BLaER1 treated with 17β-estradiol and CSF1 and Interleukin-3, amounts not matched to agents 10 nM and 100 nM (cell line): ENCODE measurements around the gene FSTL4.

ENCODE experiments used
- H3K27ac ChIP-seq, 11 experiments: shearing (Covaris generic); formaldehyde crosslinking; 2 replicates each; pipeline ENCODE4 v1.8.1; 2022
- H3K27me3 ChIP-seq, 11 experiments: shearing (Covaris generic); formaldehyde crosslinking; 2 replicates each; pipeline ENCODE4 v1.8.1; 2022
- H3K36me3 ChIP-seq, 11 experiments: shearing (Covaris generic); formaldehyde crosslinking; 2 replicates each; pipeline ENCODE4 v1.8.1; 2022
- H3K4me1 ChIP-seq, 10 experiments: shearing (Covaris generic); formaldehyde crosslinking; 2 replicates each; pipeline ENCODE4 v1.8.1; 2022
- H3K4me2 ChIP-seq, 11 experiments: shearing (Covaris generic); formaldehyde crosslinking; 2 replicates each; pipeline ENCODE4 v1.8.1; 2022
- H3K4me3 ChIP-seq, 10 experiments: shearing (Covaris generic); formaldehyde crosslinking; 2 replicates each; pipeline ENCODE4 v1.8.1; 2022
- H3K9ac ChIP-seq, 11 experiments: shearing (Covaris generic); formaldehyde crosslinking; 2 replicates each; pipeline ENCODE4 v1.8.1; 2022
- H3K9me3 ChIP-seq, 11 experiments: shearing (Covaris generic); formaldehyde crosslinking; replicated peaks in 1 of 11; 2 replicates each; pipeline ENCODE4 v1.8.1; 2022
- H4K20me1 ChIP-seq, 11 experiments: shearing (Covaris generic); formaldehyde crosslinking; 2 replicates each; pipeline ENCODE4 v1.8.1; 2022
- Cebpa-rat ChIP-seq, 11 experiments: shearing (Covaris generic); IDR thresholded peaks; 2 replicates each; pipeline ENCODE4 v1.8.1; 2022

The FSTL4 gene

GRCh38 chr5:133428072-133428660 is 184.2 kb downstream of the FSTL4 start:
- no peak overlapping the region for H3K27ac ChIP-seq
- no peak overlapping the region for H3K4me2 ChIP-seq
- H3K27me3 ChIP-seq = no peaks in the 10 kb centered on the region

DNA sequence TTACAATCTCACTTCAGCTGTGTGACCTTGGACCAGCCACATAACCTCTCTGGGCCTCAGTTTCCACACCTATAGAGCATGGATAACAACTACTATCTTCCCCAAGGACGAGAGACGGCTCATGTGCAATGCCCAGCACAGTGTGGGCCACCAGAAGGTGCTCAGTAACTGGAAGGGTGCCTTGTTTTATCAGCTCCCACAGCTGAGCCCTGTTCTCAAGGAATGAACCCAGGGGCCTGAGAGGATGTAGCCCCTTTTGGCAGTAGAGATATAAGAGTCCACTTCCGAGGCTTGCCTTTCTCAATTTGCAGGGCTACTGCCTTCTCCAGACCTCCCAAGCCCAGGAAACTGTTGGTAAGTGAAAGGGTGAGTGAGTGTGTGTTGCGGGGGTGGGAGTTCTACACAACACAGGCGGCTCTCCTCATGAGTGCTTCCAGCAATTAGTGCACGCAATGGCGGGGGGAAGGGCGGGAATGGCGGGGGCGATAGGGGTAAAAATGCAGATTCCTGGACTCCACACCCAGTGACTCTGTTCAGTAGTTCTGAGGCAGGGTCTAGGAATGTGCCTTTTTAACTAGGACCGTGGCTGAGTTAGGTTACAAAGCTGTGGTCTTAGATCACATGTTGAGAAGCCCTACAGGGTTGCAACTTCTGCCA is 185.1 kb downstream of the FSTL4 start:
- no peak overlapping the region for H3K4me2 ChIP-seq

More at GRCh38 chr5:133428072-133428660, 184.2 kb downstream of the FSTL4 start:
- Histone ChIP-seq H4K20me1 (no peaks in the 10 kb centered on the region), H3K9ac (no peak overlapping the region), H3K4me1 (peaks cover 4 to 15% (median 13%) of the 10 kb centered on the region in 10 experiments; a peak in 16 of 20 replicates), H3K36me3 (no peaks in the 10 kb centered on the region), H3K9me3 (no peaks in the 10 kb centered on the region), H3K4me3 (no peak overlapping the region)
- no peak for TF ChIP-seq Cebpa-rat (IDR thresholded peaks at IDR 0.05)

GRCh38 chr5:133426264-133426663 is 186.1 kb downstream of the FSTL4 start:
- no peaks in the 10 kb centered on the region for H3K9me3 ChIP-seq
- H3K27me3 ChIP-seq = no peaks in the 10 kb centered on the region
- H3K27ac ChIP-seq = no peak overlapping the region
- no peak for TF ChIP-seq Cebpa-rat (IDR thresholded peaks at IDR 0.05)
- H3K9ac ChIP-seq = no peak overlapping the region
- peaks cover 5 to 19% (median 16%) of the 10 kb centered on the region in 10 experiments; a peak in 16 of 20 replicates for H3K4me1 ChIP-seq
- H3K4me3 ChIP-seq = no peak overlapping the region
- H4K20me1 ChIP-seq = no peaks in the 10 kb centered on the region
- no peak overlapping the region for H3K4me2 ChIP-seq
- H3K36me3 ChIP-seq = no peaks in the 10 kb centered on the region

More for the DNA sequence above, 185.1 kb downstream of the FSTL4 start:
- TF ChIP-seq Cebpa-rat (IDR thresholded peaks at IDR 0.05) = no peak
- Histone ChIP-seq H3K9me3 (no peaks in the 10 kb centered on the region), H3K4me1 (peaks cover 5 to 19% (median 16%) of the 10 kb centered on the region in 10 experiments; a peak in 16 of 20 replicates), H3K27ac (no peak overlapping the region), H3K36me3 (no peaks in the 10 kb centered on the region), H4K20me1 (no peaks in the 10 kb centered on the region), H3K4me3 (no peak overlapping the region), H3K9ac (no peak overlapping the region), H3K27me3 (no peaks in the 10 kb centered on the region)

DNA sequence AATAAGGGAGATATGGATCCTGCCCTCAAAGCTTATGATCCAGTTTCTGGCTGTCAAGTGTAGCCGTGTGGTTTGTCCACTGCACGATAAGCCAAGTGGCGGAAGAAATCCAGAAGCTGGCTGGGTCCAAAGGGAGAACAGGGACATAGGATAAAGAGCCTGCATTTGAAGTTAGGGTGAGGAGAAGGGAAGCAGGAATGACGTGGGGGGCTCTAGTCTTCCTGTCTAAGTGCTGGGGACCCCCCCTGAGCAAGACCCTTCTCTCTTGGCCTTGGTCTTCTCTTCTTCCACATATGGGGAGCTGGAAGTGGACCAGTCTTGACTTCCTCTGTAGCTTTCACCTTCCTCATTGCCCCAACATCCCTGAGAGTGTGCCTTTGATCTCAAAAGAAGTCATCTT is 186.6 kb downstream of the FSTL4 start:
- Histone ChIP-seq H4K20me1 (no peaks in the 10 kb centered on the region), H3K4me1 (peaks cover 5 to 19% (median 16%) of the 10 kb centered on the region in 10 experiments; a peak in 16 of 20 replicates), H3K27ac (no peak overlapping the region), H3K4me2 (no peak overlapping the region), H3K4me3 (no peak overlapping the region), H3K9me3 (no peaks in the 10 kb centered on the region), H3K36me3 (no peaks in the 10 kb centered on the region), H3K9ac (no peak overlapping the region), H3K27me3 (no peaks in the 10 kb centered on the region)
- TF ChIP-seq Cebpa-rat (IDR thresholded peaks at IDR 0.05) = no peak

- H3K4me3 ChIP-seq = no peak overlapping the region
- H3K36me3 ChIP-seq = no peaks in the 10 kb centered on the region
- H3K4me2 ChIP-seq = no peak overlapping the region
- H3K27me3 ChIP-seq = no peaks in the 10 kb centered on the region
- H3K27ac ChIP-seq = no peak overlapping the region
- no peak for TF ChIP-seq Cebpa-rat (IDR thresholded peaks at IDR 0.05)
- peaks cover 5 to 19% (median 16%) of the 10 kb centered on the region in 10 experiments; a peak in 16 of 20 replicates for H3K4me1 ChIP-seq
- no peaks in the 10 kb centered on the region for H4K20me1 ChIP-seq
- no peaks in the 10 kb centered on the region for H3K9me3 ChIP-seq
- no peak overlapping the region for H3K9ac ChIP-seq
These were observed 187.1 kb downstream of the FSTL4 start for GRCh38 chr5:133425222-133425621.

- H3K36me3 ChIP-seq = no peaks in the 10 kb centered on the region
- H4K20me1 ChIP-seq = no peaks in the 10 kb centered on the region
- H3K4me1 ChIP-seq = peaks cover 5 to 19% (median 16%) of the 10 kb centered on the region in 10 experiments; a peak in 16 of 20 replicates
- H3K9me3 ChIP-seq = no peaks in the 10 kb centered on the region; a peak in 1 of 22 replicates
- H3K27me3 ChIP-seq = no peaks in the 10 kb centered on the region
- H3K9ac ChIP-seq = no peak overlapping the region
- no peak for TF ChIP-seq Cebpa-rat (IDR thresholded peaks at IDR 0.05)
- H3K27ac ChIP-seq = no peak overlapping the region
- H3K4me3 ChIP-seq = no peak overlapping the region
- peak overlapping the region; percentile 7 to 79 (median 51); a peak in 19 of 22 replicates for H3K4me2 ChIP-seq
These were observed 188.6 kb downstream of the FSTL4 start for GRCh38 chr5:133423618-133424282.

- Histone ChIP-seq H3K4me1 (peaks cover 5 to 19% (median 16%) of the 10 kb centered on the region in 10 experiments; a peak in 16 of 20 replicates), H3K4me3 (no peak overlapping the region), H3K9ac (no peak overlapping the region), H3K27me3 (no peaks in the 10 kb centered on the region), H3K27ac (no peak overlapping the region), H3K9me3 (no peaks in the 10 kb centered on the region; a peak in 1 of 22 replicates), H3K4me2 (peak overlapping the region; percentile 7 to 79 (median 51); a peak in 13 of 22 replicates), H4K20me1 (no peaks in the 10 kb centered on the region), H3K36me3 (no peaks in the 10 kb centered on the region)
- no peak for TF ChIP-seq Cebpa-rat (IDR thresholded peaks at IDR 0.05)
These were observed 189.2 kb downstream of the FSTL4 start for GRCh38 chr5:133423011-133423617.

DNA sequence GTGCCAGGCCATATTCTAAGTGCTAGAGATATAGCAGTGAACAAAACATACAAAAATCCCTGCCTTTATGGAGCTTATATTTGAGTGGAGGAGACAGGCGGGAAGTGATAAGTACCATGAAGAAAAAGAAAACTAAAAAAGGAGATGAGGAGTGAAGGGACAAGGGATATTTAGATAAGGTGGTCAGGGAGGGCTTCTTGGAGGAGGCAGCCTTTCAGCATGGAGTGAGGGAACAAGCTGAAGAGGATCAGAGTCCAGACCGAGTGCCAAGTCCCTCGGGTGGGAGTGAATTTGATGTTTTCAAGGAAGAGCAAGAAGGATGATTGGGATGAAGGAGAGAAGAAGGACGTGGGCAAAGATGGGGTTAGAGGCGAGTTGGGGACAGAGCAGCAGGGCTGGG is 190.5 kb downstream of the FSTL4 start:
- no peaks in the 10 kb centered on the region for H3K36me3 ChIP-seq
- no peaks in the 10 kb centered on the region for H4K20me1 ChIP-seq
- no peaks in the 10 kb centered on the region; a peak in 1 of 22 replicates for H3K9me3 ChIP-seq
- H3K9ac ChIP-seq = no peak overlapping the region
- H3K4me3 ChIP-seq = no peak overlapping the region
- peaks cover 5 to 19% (median 16%) of the 10 kb centered on the region in 10 experiments; a peak in 16 of 20 replicates for H3K4me1 ChIP-seq
- TF ChIP-seq Cebpa-rat (IDR thresholded peaks at IDR 0.05) = no peak
- H3K27me3 ChIP-seq = no peaks in the 10 kb centered on the region
- H3K27ac ChIP-seq = no peak overlapping the region
- no peak overlapping the region for H3K4me2 ChIP-seq

DNA sequence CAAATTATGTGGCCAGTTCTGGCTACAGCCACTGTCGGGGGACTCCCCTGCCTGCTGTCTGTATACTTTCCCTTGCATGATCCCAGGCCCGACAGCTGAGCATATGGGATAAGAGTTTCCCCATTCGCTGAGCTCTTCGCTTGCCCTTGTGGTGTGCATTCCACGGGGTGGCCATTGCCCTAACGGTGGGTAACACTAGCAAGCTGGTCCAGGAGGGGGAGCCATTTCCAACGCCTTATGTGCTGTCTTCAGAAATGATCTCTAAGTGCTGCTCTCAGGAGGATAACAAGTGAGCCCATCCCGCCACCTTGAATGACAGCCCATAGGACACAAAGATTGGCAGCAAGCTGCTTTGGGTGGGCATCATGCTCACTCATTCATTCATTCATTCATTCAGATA is 190.9 kb downstream of the FSTL4 start:
- no peaks in the 10 kb centered on the region for H4K20me1 ChIP-seq
- H3K9me3 ChIP-seq = no peaks in the 10 kb centered on the region; a peak in 1 of 22 replicates
- peaks cover 5 to 19% (median 16%) of the 10 kb centered on the region in 10 experiments; a peak in 16 of 20 replicates for H3K4me1 ChIP-seq
- H3K4me3 ChIP-seq = no peak overlapping the region
- H3K4me2 ChIP-seq = no peak overlapping the region
- no peak for TF ChIP-seq Cebpa-rat (IDR thresholded peaks at IDR 0.05)
- H3K27me3 ChIP-seq = no peaks in the 10 kb centered on the region
- H3K36me3 ChIP-seq = no peaks in the 10 kb centered on the region
- H3K27ac ChIP-seq = no peak overlapping the region
- H3K9ac ChIP-seq = no peak overlapping the region
